BE2C (cell line): Measurements from ENCODE around the gene FAM9C.
"Not testable (repeated sequence)": the region's sequence is repeated elsewhere in the genome, so short reads cannot be mapped to it uniquely, and the experiment has no call there.

Experiments
- DNase-seq: peaks from one replicate; pipeline ENCODE4 v3.0.0-alpha.2; 2020
- H3K27me3 ChIP-seq: fragments of 250-450 bp; sonication (Bioruptor Pico); 2 replicates; pipeline ENCODE4 v1.5.1; 2020; ENCODE audit warnings: mild to moderate bottlenecking
- H3K36me3 ChIP-seq: fragments of 250-450 bp; sonication (Bioruptor Pico); 2 replicates; pipeline ENCODE4 v1.5.1; 2020; ENCODE audit warnings: mild to moderate bottlenecking
- H3K4me1 ChIP-seq: fragments of 250-450 bp; sonication (Bioruptor Pico); 2 replicates; pipeline ENCODE4 v1.5.1; 2020
- H3K4me3 ChIP-seq: 2 replicates; pipeline ENCODE4 v1.5.1; 2011; ENCODE audit warnings: low read depth, low read length
- H3K9me3 ChIP-seq: fragments of 250-450 bp; sonication (Bioruptor Pico); 2 replicates; pipeline ENCODE4 v1.5.1; 2020
- CTCF ChIP-seq: IDR thresholded peaks from 2 replicates; pipeline ENCODE4 v1.5.1; 2012; ENCODE audit warnings: mild to moderate bottlenecking, low read depth, low read length

Gene FAM9C

GRCh38 chrX:13023979-13024378 is 20.4 kb downstream of the FAM9C start:
- no peaks in the 10 kb centered on the region for H3K9me3 ChIP-seq

GRCh38 chrX:13023567-13023966 is 20.9 kb downstream of the FAM9C start:
- DNase-seq: no peak
- Histone ChIP-seq H3K27me3 (no peaks in the 10 kb centered on the region), H3K4me1 (no peaks in the 10 kb centered on the region), H3K9me3 (no peaks in the 10 kb centered on the region), H3K4me3 (no peak overlapping the region), H3K36me3 (no peaks in the 10 kb centered on the region)
- TF ChIP-seq CTCF: no peak

More at GRCh38 chrX:13023979-13024378, 20.4 kb downstream of the FAM9C start:
- no peak for DNase-seq
- H3K36me3 ChIP-seq: no peaks in the 10 kb centered on the region
- H3K4me3 ChIP-seq: no peak overlapping the region
- no peaks in the 10 kb centered on the region for H3K27me3 ChIP-seq
- H3K4me1 ChIP-seq: no peaks in the 10 kb centered on the region
- TF ChIP-seq CTCF: no peak

- H3K27me3 ChIP-seq: no peaks in the 10 kb centered on the region
- H3K9me3 ChIP-seq: no peaks in the 10 kb centered on the region
- TF ChIP-seq CTCF: no peak
- DNase-seq: no peak
- H3K4me1 ChIP-seq: no peaks in the 10 kb centered on the region
- H3K4me3 ChIP-seq: no peak overlapping the region
- no peaks in the 10 kb centered on the region for H3K36me3 ChIP-seq
Observed at GRCh38 chrX:13022926-13023325, 21.5 kb downstream of the FAM9C start.

GRCh38 chrX:13016731-13017130 is 27.7 kb downstream of the FAM9C start:
- H3K4me3 ChIP-seq, H3K9me3 ChIP-seq, H3K36me3 ChIP-seq, H3K4me1 ChIP-seq, H3K27me3 ChIP-seq, DNase-seq: not testable (repeated sequence)

- no peak for TF ChIP-seq CTCF
- Histone ChIP-seq H3K36me3 (no peaks in the 10 kb centered on the region), H3K4me3 (no peak overlapping the region), H3K27me3 (no peaks in the 10 kb centered on the region), H3K9me3 (no peaks in the 10 kb centered on the region), H3K4me1 (no peaks in the 10 kb centered on the region)
- no peak for DNase-seq
Observed at GRCh38 chrX:13015536-13016236, 28.7 kb downstream of the FAM9C start.

- no peaks in the 10 kb centered on the region for H3K9me3 ChIP-seq
Observed at GRCh38 chrX:13014111-13015096, 30.0 kb downstream of the FAM9C start.

More at GRCh38 chrX:13014111-13015096, 30.0 kb downstream of the FAM9C start:
- no peaks in the 10 kb centered on the region for H3K36me3 ChIP-seq
- DNase-seq: no peak
- no peak overlapping the region for H3K4me3 ChIP-seq
- TF ChIP-seq CTCF: no peak
- no peaks in the 10 kb centered on the region for H3K27me3 ChIP-seq
- no peaks in the 10 kb centered on the region for H3K4me1 ChIP-seq
